ENCODE measurements around the gene NFE2L2.
"Not testable (repeated sequence)": the region's sequence is repeated elsewhere in the genome, so short reads cannot be mapped to it uniquely, and the experiment has no call there.

The NFE2L2 gene

DNA sequence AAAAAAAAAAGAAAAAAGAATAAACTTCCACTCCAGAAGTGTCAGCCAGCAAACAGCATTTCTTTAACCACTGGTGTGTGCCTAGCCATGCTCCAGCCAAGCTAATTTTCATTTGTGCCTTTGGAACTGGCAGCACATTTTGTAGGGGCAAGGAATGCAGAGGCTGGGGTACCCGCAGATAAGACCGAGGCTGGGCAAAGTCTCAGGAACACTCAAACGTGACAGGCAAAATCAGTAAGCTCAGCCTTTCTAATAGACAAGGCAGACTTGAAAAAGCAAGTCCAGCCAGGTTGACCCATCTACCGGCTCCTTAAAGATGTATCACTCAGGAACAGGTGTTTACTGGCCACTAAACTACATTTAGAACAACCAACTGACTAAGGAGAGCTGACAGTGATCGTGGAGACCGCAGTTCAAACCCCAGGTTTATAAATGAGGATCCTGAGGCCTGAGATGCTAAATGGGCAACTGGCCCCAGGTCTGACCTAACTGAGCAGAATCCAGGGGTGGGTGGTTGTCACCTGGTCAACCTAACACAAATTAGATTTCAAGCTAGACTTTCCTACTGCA, 16.7 kb downstream of the NFE2L2 start:
- DNase-seq (ENCODE audit: insufficient read length, low spot score) (no peak), FAIRE-seq (no peak)
- TF ChIP-seq, protein P1, sequence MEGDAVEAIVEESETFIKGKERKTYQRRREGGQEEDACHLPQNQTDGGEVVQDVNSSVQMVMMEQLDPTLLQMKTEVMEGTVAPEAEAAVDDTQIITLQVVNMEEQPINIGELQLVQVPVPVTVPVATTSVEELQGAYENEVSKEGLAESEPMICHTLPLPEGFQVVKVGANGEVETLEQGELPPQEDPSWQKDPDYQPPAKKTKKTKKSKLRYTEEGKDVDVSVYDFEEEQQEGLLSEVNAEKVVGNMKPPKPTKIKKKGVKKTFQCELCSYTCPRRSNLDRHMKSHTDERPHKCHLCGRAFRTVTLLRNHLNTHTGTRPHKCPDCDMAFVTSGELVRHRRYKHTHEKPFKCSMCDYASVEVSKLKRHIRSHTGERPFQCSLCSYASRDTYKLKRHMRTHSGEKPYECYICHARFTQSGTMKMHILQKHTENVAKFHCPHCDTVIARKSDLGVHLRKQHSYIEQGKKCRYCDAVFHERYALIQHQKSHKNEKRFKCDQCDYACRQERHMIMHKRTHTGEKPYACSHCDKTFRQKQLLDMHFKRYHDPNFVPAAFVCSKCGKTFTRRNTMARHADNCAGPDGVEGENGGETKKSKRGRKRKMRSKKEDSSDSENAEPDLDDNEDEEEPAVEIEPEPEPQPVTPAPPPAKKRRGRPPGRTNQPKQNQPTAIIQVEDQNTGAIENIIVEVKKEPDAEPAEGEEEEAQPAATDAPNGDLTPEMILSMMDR (IDR thresholded peaks at IDR 0.05; ENCODE audit: insufficient read depth, missing control alignments): no peak

DNA sequence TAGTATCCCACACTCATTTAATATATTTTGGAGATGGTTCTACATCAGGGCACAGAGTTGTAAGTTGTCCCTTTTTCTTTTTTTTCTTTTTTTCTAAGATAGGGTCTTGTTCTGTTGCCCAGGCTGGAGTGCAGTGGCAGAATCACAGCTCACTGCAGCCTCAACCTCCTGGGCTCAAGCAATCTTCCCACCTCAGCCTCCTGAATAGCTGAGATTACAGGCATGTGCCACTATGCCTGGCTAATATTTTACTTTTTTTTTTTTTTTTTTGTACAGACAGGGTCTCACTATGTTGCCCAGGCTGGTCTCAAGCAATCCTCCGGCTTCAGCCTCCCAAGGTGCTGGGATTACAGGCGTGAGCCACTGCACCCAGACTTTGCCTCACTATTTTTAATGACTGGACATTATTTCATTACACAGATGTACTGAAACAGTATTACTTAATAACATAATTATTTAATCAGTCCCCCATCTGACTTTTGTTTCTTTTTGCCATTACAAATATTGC, 17.9 kb downstream of the NFE2L2 start:
- not testable (repeated sequence) for DNase-seq (ENCODE audit: insufficient read length, low spot score); FAIRE-seq

DNA sequence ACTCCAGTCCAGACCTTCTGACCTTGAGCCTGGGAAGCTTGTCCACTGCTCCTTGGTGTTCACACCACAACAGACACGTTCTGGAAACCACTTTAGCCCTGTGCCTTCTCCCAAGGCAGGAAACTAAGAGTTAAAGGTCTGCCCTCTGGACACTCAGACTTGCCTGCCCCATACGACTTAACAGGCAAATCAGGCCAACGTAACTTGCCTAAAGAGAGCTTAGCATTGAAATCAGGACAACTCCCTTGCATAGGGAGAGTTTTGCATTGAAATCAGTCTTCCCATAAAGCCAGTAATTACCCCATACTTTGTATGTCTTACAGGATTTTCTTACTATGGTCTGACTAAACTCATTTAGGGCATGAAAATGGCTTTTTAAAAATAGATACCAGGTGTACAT, 18.5 kb downstream of the NFE2L2 start:
- DNase-seq (ENCODE audit: insufficient read length, low spot score) (no peak), FAIRE-seq (no peak)
- TF ChIP-seq, protein P1 (IDR thresholded peaks at IDR 0.05; ENCODE audit: insufficient read depth, missing control alignments): no peak

DNA sequence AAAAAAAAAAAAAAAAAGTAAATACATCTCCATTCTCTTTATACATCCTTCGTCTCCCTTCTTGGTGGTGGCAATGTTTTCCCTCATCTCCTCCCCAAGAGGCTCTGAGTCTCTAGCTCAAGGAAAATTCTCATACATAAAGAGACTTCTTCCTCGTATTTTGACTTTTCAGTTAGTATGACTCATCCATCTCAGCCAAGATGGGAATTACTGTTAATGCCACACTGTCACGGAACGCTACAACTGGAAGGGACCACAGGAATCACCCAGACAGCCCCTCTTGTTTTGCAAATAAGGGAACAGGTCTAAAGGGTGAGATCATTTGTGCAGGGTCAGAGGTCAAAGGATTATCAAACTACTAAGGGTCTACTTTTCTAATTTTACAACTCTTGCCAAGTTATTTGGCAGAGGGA, 19.5 kb downstream of the NFE2L2 start:
- DNase-seq (ENCODE audit: insufficient read length, low spot score): no peak
- no peak for FAIRE-seq
- TF ChIP-seq, protein P1 (IDR thresholded peaks at IDR 0.05; ENCODE audit: insufficient read depth, missing control alignments): no peak

DNA sequence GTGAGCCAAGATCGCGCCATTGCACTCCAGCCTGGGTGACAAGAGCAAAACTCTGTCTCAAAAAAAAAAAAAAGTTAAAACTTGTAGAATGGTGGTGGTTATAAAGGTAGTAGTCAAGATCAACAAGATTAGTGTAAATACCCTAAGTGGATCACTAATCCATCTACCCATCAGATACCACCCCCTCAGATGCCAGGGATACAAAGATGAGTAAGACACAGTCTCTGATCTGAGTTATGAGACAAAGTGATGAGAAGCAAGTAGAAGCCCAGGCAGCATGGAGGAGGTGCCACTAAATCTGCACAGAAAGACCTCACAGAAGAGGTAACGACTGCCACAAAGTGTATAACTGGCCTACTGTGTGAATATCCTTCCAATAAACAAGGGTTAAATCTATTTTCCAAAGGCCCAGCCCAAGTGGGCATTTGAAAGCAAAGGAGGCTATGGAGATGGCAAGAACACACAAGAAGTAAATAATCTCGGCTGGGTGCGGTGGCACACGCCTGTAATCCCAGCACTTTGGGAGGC, 20.2 kb downstream of the NFE2L2 start:
- TF ChIP-seq, protein P1 (IDR thresholded peaks at IDR 0.05; ENCODE audit: insufficient read depth, missing control alignments): no peak
- FAIRE-seq (no peak), DNase-seq (ENCODE audit: insufficient read length, low spot score) (no peak)

DNA sequence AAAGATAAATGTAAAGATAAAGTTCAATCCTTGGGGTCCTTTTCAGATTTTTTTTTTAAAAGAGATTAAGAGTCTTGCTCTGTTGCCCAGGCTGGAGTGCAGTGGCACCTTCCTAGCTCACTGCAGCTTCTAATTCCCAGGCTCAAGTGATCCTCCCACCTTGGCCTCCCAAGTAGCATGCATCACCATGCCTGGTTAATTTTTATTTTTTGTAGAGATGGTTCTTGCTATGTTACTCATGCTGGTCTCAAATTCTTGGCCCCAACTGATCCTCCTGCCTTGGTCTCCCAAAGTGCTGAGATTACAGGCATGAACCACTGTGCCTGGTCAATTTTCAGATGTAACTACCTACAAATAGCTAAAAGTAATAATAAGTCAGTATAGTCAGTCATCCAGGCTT, 21.1 kb downstream of the NFE2L2 start:
- DNase-seq (ENCODE audit: insufficient read length, low spot score) (no peak), FAIRE-seq (no peak)
- TF ChIP-seq, protein P1 (IDR thresholded peaks at IDR 0.05; ENCODE audit: insufficient read depth, missing control alignments): no peak

DNA sequence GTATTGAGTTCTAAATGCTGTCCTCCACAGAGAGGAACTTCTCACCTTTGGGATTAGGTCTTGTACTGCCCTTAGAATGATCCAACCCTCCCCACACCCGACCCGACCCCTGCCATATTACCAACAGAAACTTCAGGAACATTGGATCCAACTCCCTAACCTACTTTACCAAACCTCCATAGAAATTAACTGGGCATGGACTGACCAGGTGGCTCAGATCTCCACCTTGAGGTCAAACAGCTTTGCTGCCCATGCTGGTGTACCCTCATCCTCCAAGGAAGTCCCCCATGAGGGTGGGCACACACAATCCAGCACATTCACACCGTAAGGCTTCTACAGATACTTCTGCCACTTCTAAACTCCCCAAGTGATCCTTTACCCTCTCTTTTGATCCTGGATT, 21.5 kb downstream of the NFE2L2 start:
- TF ChIP-seq, protein P1 (IDR thresholded peaks at IDR 0.05; ENCODE audit: insufficient read depth, missing control alignments): no peak
- FAIRE-seq: no peak
- DNase-seq (ENCODE audit: insufficient read length, low spot score): no peak

Data from D721Med (cell line).